ENCODE results near the gene APOBEC3C. TPM values are rescaled to one million over a fixed set of nuclear protein-coding genes. Genes with fewer than 3 reads are reported as not detected.
A peak's percentile ranks its signal among the peaks of the same experiment; 100 is the strongest.
"Not testable (repeated sequence)": the region's sequence is repeated elsewhere in the genome, so short reads cannot be mapped to it uniquely, and the experiment has no call there.

Gene APOBEC3C
- total RNA-seq, 1 donor from 2014 or later = 0.68 TPM

- DNase-seq = no peak
Observed at GRCh38 chr22:38984224-38984623, 29.8 kb upstream of the APOBEC3C start.

GRCh38 chr22:38984784-38985757 lies 29.0 kb upstream of the APOBEC3C start:
- peak; percentile 36 for DNase-seq

GRCh38 chr22:38986629-38987028 lies 27.4 kb upstream of the APOBEC3C start:
- DNase-seq = no peak

GRCh38 chr22:38987171-38987895 lies 26.7 kb upstream of the APOBEC3C start:
- no peak for DNase-seq

GRCh38 chr22:38989466-38989865 lies 24.6 kb upstream of the APOBEC3C start:
- no peak for DNase-seq

GRCh38 chr22:38992871-38993371 lies 21.1 kb upstream of the APOBEC3C start:
- not testable (repeated sequence) for DNase-seq

GRCh38 chr22:38996105-38996504 lies 18.0 kb upstream of the APOBEC3C start:
- DNase-seq = no peak

- DNase-seq = no peak
Observed at GRCh38 chr22:38997518-38997917, 16.5 kb upstream of the APOBEC3C start.

GRCh38 chr22:39003165-39003638 lies 10.9 kb upstream of the APOBEC3C start:
- peak; percentile 90 for DNase-seq

GRCh38 chr22:39007177-39007576 lies 6.9 kb upstream of the APOBEC3C start:
- DNase-seq = no peak

GRCh38 chr22:39008271-39008850 lies 5.7 kb upstream of the APOBEC3C start:
- not testable (repeated sequence) for DNase-seq

GRCh38 chr22:39010946-39011345 lies 3.1 kb upstream of the APOBEC3C start:
- no peak for DNase-seq

GRCh38 chr22:39012533-39013511 lies 1.2 kb upstream of the APOBEC3C start:
- no peak for DNase-seq

GRCh38 chr22:39013561-39013941 lies 506 bp upstream of the APOBEC3C start:
- not testable (repeated sequence) for DNase-seq

GRCh38 chr22:39014723-39015121 lies 665 bp downstream of the APOBEC3C start:
- DNase-seq = not testable (repeated sequence)

GRCh38 chr22:39016592-39016991 lies 2.5 kb downstream of the APOBEC3C start:
- DNase-seq = no peak

GRCh38 chr22:39017596-39018365 lies 3.7 kb downstream of the APOBEC3C start:
- no peak for DNase-seq

GRCh38 chr22:39020021-39020651 lies 6.1 kb downstream of the APOBEC3C start:
- peak; percentile 7 for DNase-seq

- DNase-seq = no peak
Observed at GRCh38 chr22:39021552-39022250, 7.6 kb downstream of the APOBEC3C start.
